Osteoblast (primary cell): ENCODE measurements around the gene MTRR. TPM values are rescaled to one million over a fixed set of nuclear protein-coding genes. Genes with fewer than 3 reads are reported as not detected.

ENCODE experiments used
- DNase-seq: peaks from one replicate; pipeline ENCODE4 v3.0.0; 2011; ENCODE audit warnings: low spot score, mixed read lengths; ENCODE audit not compliant: insufficient read length; ENCODE audit errors: missing footprints
- H2AFZ ChIP-seq: 2 replicates; pipeline ENCODE4 v1.6.0; 2011; ENCODE audit warnings: mild to moderate bottlenecking, low read length
- H3K27ac ChIP-seq: 2 replicates; pipeline ENCODE4 v1.5.1; 2011; ENCODE audit warnings: mild to moderate bottlenecking, low read depth, low read length, moderate library complexity
- H3K27me3 ChIP-seq: 2 replicates; pipeline ENCODE4 v1.6.0; 2012; ENCODE audit warnings: mild to moderate bottlenecking, control low read depth, inconsistent platforms, low read length, moderate library complexity; ENCODE audit not compliant: insufficient read depth
- H3K36me3 ChIP-seq: 2 replicates; pipeline ENCODE4 v1.5.1; 2011; ENCODE audit warnings: mild to moderate bottlenecking, low read length, control low read depth, moderate library complexity; ENCODE audit not compliant: insufficient read depth
- H3K4me1 ChIP-seq: 2 replicates; pipeline ENCODE4 v1.5.1; 2011; ENCODE audit warnings: mild to moderate bottlenecking, low read length, control low read depth, moderate library complexity; ENCODE audit not compliant: insufficient read depth
- H3K4me2 ChIP-seq: 2 replicates; pipeline ENCODE4 v1.6.0; 2011; ENCODE audit warnings: mild to moderate bottlenecking, low read length; ENCODE audit not compliant: insufficient read depth
- H3K4me3 ChIP-seq: fragments of 200-600 bp; sonication (generic); 3 replicates; pipeline ENCODE4 v1.5.1; 2012; ENCODE audit warnings: mild to moderate bottlenecking, low read length, inconsistent platforms; ENCODE audit not compliant: insufficient read depth
- H3K79me2 ChIP-seq: 2 replicates; pipeline ENCODE4 v1.6.0; 2012; ENCODE audit warnings: mild to moderate bottlenecking, low read length, control low read depth, inconsistent platforms; ENCODE audit not compliant: insufficient read depth
- H3K9me3 ChIP-seq: 2 replicates; pipeline ENCODE4 v1.5.1; 2011; ENCODE audit warnings: low read depth, low read length, control low read depth
- H4K20me1 ChIP-seq: 2 replicates; pipeline ENCODE4 v1.6.0; 2012; ENCODE audit warnings: mild to moderate bottlenecking, low read length, control low read depth; ENCODE audit not compliant: insufficient read depth
- CTCF ChIP-seq: IDR thresholded peaks from 2 replicates; pipeline ENCODE4 v1.5.1; 2011; ENCODE audit warnings: mild to moderate bottlenecking, low read depth, low read length, moderate library complexity; ENCODE audit errors: extremely low read depth
- total RNA-seq: library from RNA; depleted of rRNA; stranded (reverse); fragments of >200 nt; gene quantifications from 2 replicates; pipeline ENCODE4 v1.2.3, GENCODE V29; 2012

MTRR gene
- total RNA-seq, 1 donor: 36.6 TPM

- no peaks in the 10 kb centered on the region for H3K27me3 ChIP-seq
- peaks cover 35% of the 10 kb centered on the region for H3K4me1 ChIP-seq
- peaks cover 37% of the 10 kb centered on the region for H3K36me3 ChIP-seq
- H2AFZ ChIP-seq: no peak overlapping the region
- no peak overlapping the region for H3K27ac ChIP-seq
- peaks cover 24% of the 10 kb centered on the region for H4K20me1 ChIP-seq
- H3K9me3 ChIP-seq: no peaks in the 10 kb centered on the region
- no peak for TF ChIP-seq CTCF
- no peak overlapping the region for H3K4me2 ChIP-seq
- DNase-seq: no peak
- H3K4me3 ChIP-seq: no peak overlapping the region
- H3K79me2 ChIP-seq: peaks cover 64% of the 10 kb centered on the region
Observed at GRCh38 chr5:7875151-7875550, 6.2 kb downstream of the MTRR start.

- Histone ChIP-seq H3K9me3 (no peaks in the 10 kb centered on the region), H2AFZ (no peak overlapping the region), H3K4me2 (no peak overlapping the region), H3K79me2 (peaks cover 64% of the 10 kb centered on the region), H3K36me3 (peaks cover 43% of the 10 kb centered on the region), H3K4me1 (peaks cover 30% of the 10 kb centered on the region), H3K27ac (peak overlapping the region; percentile 82), H3K4me3 (no peak overlapping the region), H3K27me3 (no peaks in the 10 kb centered on the region), H4K20me1 (peaks cover 25% of the 10 kb centered on the region)
- peak; percentile 81 for DNase-seq
- TF ChIP-seq CTCF: no peak
Observed at GRCh38 chr5:7876867-7877266, 7.9 kb downstream of the MTRR start.

GRCh38 chr5:7877851-7878250, 8.9 kb downstream of the MTRR start:
- H3K4me2 ChIP-seq: peak overlapping the region; percentile 6
- peak overlapping the region; percentile 82 for H3K27ac ChIP-seq
- peaks cover 53% of the 10 kb centered on the region for H3K36me3 ChIP-seq
- H3K79me2 ChIP-seq: peaks cover 58% of the 10 kb centered on the region
- no peak for TF ChIP-seq CTCF
- DNase-seq: no peak
- peaks cover 25% of the 10 kb centered on the region for H4K20me1 ChIP-seq
- no peaks in the 10 kb centered on the region for H3K9me3 ChIP-seq
- H2AFZ ChIP-seq: no peak overlapping the region
- H3K4me3 ChIP-seq: no peak overlapping the region
- H3K27me3 ChIP-seq: no peaks in the 10 kb centered on the region
- peaks cover 30% of the 10 kb centered on the region for H3K4me1 ChIP-seq

GRCh38 chr5:7878381-7878873, 9.5 kb downstream of the MTRR start:
- peaks cover 58% of the 10 kb centered on the region for H3K36me3 ChIP-seq
- H3K27me3 ChIP-seq: no peaks in the 10 kb centered on the region
- H3K27ac ChIP-seq: peak overlapping the region; percentile 82
- DNase-seq: peak; percentile 62
- H3K4me3 ChIP-seq: no peak overlapping the region
- H2AFZ ChIP-seq: no peak overlapping the region
- H3K4me1 ChIP-seq: peaks cover 30% of the 10 kb centered on the region
- no peak for TF ChIP-seq CTCF
- H3K79me2 ChIP-seq: peaks cover 55% of the 10 kb centered on the region
- H3K9me3 ChIP-seq: no peaks in the 10 kb centered on the region
- peak overlapping the region; percentile 24 for H3K4me2 ChIP-seq
- peaks cover 25% of the 10 kb centered on the region for H4K20me1 ChIP-seq
